ENCODE measurements around the gene FAM131B.
"Not testable (repeated sequence)": the region's sequence is repeated elsewhere in the genome, so short reads cannot be mapped to it uniquely, and the experiment has no call there.

The FAM131B gene

GRCh38 chr7:143395187-143396149, 33.0 kb upstream of the FAM131B start:
- peak in 5 of 58 donors; percentile 13 to 29 (median 16) for DNase-seq

GRCh38 chr7:143394777-143395176, 32.3 kb upstream of the FAM131B start:
- no peak for DNase-seq

GRCh38 chr7:143394068-143394467, 31.6 kb upstream of the FAM131B start:
- DNase-seq: no peak

- no peak for DNase-seq
Observed at GRCh38 chr7:143393267-143394041, 30.9 kb upstream of the FAM131B start.

- no peak for DNase-seq
Observed at GRCh38 chr7:143392875-143393266, 30.4 kb upstream of the FAM131B start.

GRCh38 chr7:143392427-143392826, 29.9 kb upstream of the FAM131B start:
- not testable (repeated sequence) for DNase-seq

- no peak for DNase-seq
Observed at GRCh38 chr7:143391462-143392404, 29.2 kb upstream of the FAM131B start.

GRCh38 chr7:143390773-143391317, 28.3 kb upstream of the FAM131B start:
- DNase-seq: no peak

- DNase-seq: no peak
Observed at GRCh38 chr7:143390104-143390772, 27.7 kb upstream of the FAM131B start.

- DNase-seq: no peak
Observed at GRCh38 chr7:143389316-143390103, 27.0 kb upstream of the FAM131B start.

GRCh38 chr7:143388491-143389101, 26.1 kb upstream of the FAM131B start:
- no peak for DNase-seq

- DNase-seq: no peak
Observed at GRCh38 chr7:143388051-143388450, 25.5 kb upstream of the FAM131B start.

- no peak for DNase-seq
Observed at GRCh38 chr7:143387156-143387975, 24.9 kb upstream of the FAM131B start.

- DNase-seq: peak in 4 of 58 donors; percentile 15 to 33 (median 26)
Observed at GRCh38 chr7:143385891-143386781, 23.6 kb upstream of the FAM131B start.

GRCh38 chr7:143384661-143385631, 22.4 kb upstream of the FAM131B start:
- no peak for DNase-seq

- no peak for DNase-seq
Observed at GRCh38 chr7:143384148-143384547, 21.6 kb upstream of the FAM131B start.
